ENCODE measurements around the gene DPP6.

DPP6 gene

DNA sequence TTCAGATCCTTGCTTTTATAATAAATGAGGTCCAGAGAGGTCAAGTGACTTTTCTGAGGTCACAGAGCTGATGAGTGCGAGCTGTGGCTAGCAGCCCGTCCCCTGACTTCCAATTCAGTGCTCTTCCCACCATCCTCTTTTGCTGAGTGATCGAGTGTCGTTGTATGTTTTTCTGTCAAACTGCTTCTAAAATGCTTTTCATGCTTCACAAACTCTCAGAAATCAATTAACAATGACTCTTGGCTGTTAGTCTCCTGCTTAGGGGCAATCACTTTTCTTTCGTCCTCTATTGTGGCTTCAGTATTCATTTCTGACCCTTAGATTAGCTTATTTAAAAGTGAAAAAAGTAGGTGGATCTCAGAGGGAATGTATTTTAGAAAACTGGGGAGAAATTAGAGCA is 423.7 kb downstream of the DPP6 start:
- no peaks in the 10 kb centered on the region for H3K36me3 ChIP-seq (ENCODE audit: control insufficient read depth, insufficient read depth, low read length)
- H3K9me3 ChIP-seq (ENCODE audit: control insufficient read depth, low read length): no peaks in the 10 kb centered on the region
- H3K4me3 ChIP-seq (ENCODE audit: low read length): no peak overlapping the region
- H3K4me1 ChIP-seq (ENCODE audit: control insufficient read depth, insufficient read depth, low read length): no peaks in the 10 kb centered on the region
- no peaks in the 10 kb centered on the region for H3K27me3 ChIP-seq (ENCODE audit: control insufficient read depth, insufficient read depth, low read length)
- no peak overlapping the region for H3K9ac ChIP-seq (ENCODE audit: low read length)

- Histone ChIP-seq H3K4me1 (ENCODE audit: control insufficient read depth, insufficient read depth, low read length) (no peaks in the 10 kb centered on the region), H3K27me3 (ENCODE audit: control insufficient read depth, insufficient read depth, low read length) (no peaks in the 10 kb centered on the region), H3K4me3 (ENCODE audit: low read length) (no peak overlapping the region), H3K36me3 (ENCODE audit: control insufficient read depth, insufficient read depth, low read length) (no peaks in the 10 kb centered on the region), H3K9ac (ENCODE audit: low read length) (no peak overlapping the region), H3K9me3 (ENCODE audit: control insufficient read depth, low read length) (no peaks in the 10 kb centered on the region)
Observed at GRCh38 chr7:154480817-154481216, 428.6 kb downstream of the DPP6 start.

- Histone ChIP-seq H3K9ac (ENCODE audit: low read length) (no peak overlapping the region), H3K4me3 (ENCODE audit: low read length) (no peak overlapping the region), H3K9me3 (ENCODE audit: control insufficient read depth, low read length) (no peaks in the 10 kb centered on the region), H3K36me3 (ENCODE audit: control insufficient read depth, insufficient read depth, low read length) (no peaks in the 10 kb centered on the region), H3K4me1 (ENCODE audit: control insufficient read depth, insufficient read depth, low read length) (no peaks in the 10 kb centered on the region), H3K27me3 (ENCODE audit: control insufficient read depth, insufficient read depth, low read length) (no peaks in the 10 kb centered on the region)
Observed at GRCh38 chr7:154482863-154483262, 430.7 kb downstream of the DPP6 start.

DNA sequence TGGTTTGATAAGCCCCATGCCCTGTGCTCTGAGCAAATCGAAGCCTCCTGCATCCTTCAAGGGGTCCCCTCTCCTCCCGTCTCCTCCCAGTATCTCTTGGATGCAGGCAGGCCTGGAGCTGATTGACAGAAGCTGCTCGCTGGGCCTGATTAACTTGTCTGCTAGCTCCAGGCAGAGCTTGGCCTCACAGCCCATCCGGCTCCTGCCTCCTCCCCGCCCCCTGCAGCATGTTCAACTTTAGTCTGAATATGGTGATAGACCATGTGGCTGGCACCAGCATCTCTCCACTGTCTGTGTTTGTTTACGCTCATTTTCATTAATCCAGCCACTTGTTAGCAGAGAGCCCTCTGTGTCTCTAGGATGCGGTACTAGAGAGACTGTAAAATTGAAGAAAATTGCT is 432.2 kb downstream of the DPP6 start:
- H3K9ac ChIP-seq (ENCODE audit: low read length): no peak overlapping the region

GRCh38 chr7:154484943-154485342 is 432.7 kb downstream of the DPP6 start:
- no peaks in the 10 kb centered on the region for H3K27me3 ChIP-seq (ENCODE audit: control insufficient read depth, insufficient read depth, low read length)
- no peaks in the 10 kb centered on the region for H3K9me3 ChIP-seq (ENCODE audit: control insufficient read depth, low read length)
- no peaks in the 10 kb centered on the region for H3K4me1 ChIP-seq (ENCODE audit: control insufficient read depth, insufficient read depth, low read length)
- no peaks in the 10 kb centered on the region for H3K36me3 ChIP-seq (ENCODE audit: control insufficient read depth, insufficient read depth, low read length)
- H3K4me3 ChIP-seq (ENCODE audit: low read length): no peak overlapping the region
- no peak overlapping the region for H3K9ac ChIP-seq (ENCODE audit: low read length)

More for the DNA sequence above, 432.2 kb downstream of the DPP6 start:
- no peak overlapping the region for H3K4me3 ChIP-seq (ENCODE audit: low read length)
- no peaks in the 10 kb centered on the region for H3K4me1 ChIP-seq (ENCODE audit: control insufficient read depth, insufficient read depth, low read length)
- H3K9me3 ChIP-seq (ENCODE audit: control insufficient read depth, low read length): no peaks in the 10 kb centered on the region
- no peaks in the 10 kb centered on the region for H3K27me3 ChIP-seq (ENCODE audit: control insufficient read depth, insufficient read depth, low read length)
- no peaks in the 10 kb centered on the region for H3K36me3 ChIP-seq (ENCODE audit: control insufficient read depth, insufficient read depth, low read length)

GRCh38 chr7:154489897-154490296 is 437.7 kb downstream of the DPP6 start:
- H3K9me3 ChIP-seq (ENCODE audit: control insufficient read depth, low read length): no peaks in the 10 kb centered on the region
- no peaks in the 10 kb centered on the region for H3K27me3 ChIP-seq (ENCODE audit: control insufficient read depth, insufficient read depth, low read length)
- no peaks in the 10 kb centered on the region for H3K4me1 ChIP-seq (ENCODE audit: control insufficient read depth, insufficient read depth, low read length)
- H3K4me3 ChIP-seq (ENCODE audit: low read length): no peak overlapping the region
- H3K36me3 ChIP-seq (ENCODE audit: control insufficient read depth, insufficient read depth, low read length): no peaks in the 10 kb centered on the region
- no peak overlapping the region for H3K9ac ChIP-seq (ENCODE audit: low read length)

- Histone ChIP-seq H3K27me3 (ENCODE audit: control insufficient read depth, insufficient read depth, low read length) (no peaks in the 10 kb centered on the region), H3K4me1 (ENCODE audit: control insufficient read depth, insufficient read depth, low read length) (no peaks in the 10 kb centered on the region), H3K36me3 (ENCODE audit: control insufficient read depth, insufficient read depth, low read length) (no peaks in the 10 kb centered on the region), H3K9me3 (ENCODE audit: control insufficient read depth, low read length) (no peaks in the 10 kb centered on the region), H3K9ac (ENCODE audit: low read length) (no peak overlapping the region), H3K4me3 (ENCODE audit: low read length) (no peak overlapping the region)
Observed at GRCh38 chr7:154493594-154493993, 441.4 kb downstream of the DPP6 start.

DNA sequence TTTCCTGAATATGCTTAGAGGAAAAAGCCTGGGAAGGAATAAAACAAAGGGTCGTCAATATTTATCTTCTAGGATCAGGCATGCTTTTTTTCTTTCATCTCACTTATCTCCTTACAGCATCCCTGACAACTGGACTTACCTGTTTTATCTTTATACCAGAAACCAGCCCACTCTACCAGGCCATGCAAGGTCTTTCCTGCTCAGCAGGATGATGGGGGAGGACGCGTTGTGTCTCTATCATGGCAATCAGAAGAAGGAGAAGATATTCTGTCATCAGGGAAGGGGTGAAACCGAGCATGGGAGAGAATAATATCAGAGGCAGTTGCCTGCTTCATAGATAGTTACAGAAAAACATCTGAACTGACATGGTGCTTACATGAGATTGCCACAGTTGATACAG is 445.6 kb downstream of the DPP6 start:
- Histone ChIP-seq H3K9me3 (ENCODE audit: control insufficient read depth, low read length) (no peaks in the 10 kb centered on the region), H3K4me1 (ENCODE audit: control insufficient read depth, insufficient read depth, low read length) (no peaks in the 10 kb centered on the region), H3K36me3 (ENCODE audit: control insufficient read depth, insufficient read depth, low read length) (no peaks in the 10 kb centered on the region), H3K4me3 (ENCODE audit: low read length) (no peak overlapping the region), H3K9ac (ENCODE audit: low read length) (no peak overlapping the region), H3K27me3 (ENCODE audit: control insufficient read depth, insufficient read depth, low read length) (no peaks in the 10 kb centered on the region)

GRCh38 chr7:154503962-154504550 is 451.9 kb downstream of the DPP6 start:
- H3K4me1 ChIP-seq (ENCODE audit: control insufficient read depth, insufficient read depth, low read length): no peaks in the 10 kb centered on the region
- no peaks in the 10 kb centered on the region for H3K36me3 ChIP-seq (ENCODE audit: control insufficient read depth, insufficient read depth, low read length)
- H3K9me3 ChIP-seq (ENCODE audit: control insufficient read depth, low read length): no peaks in the 10 kb centered on the region
- H3K27me3 ChIP-seq (ENCODE audit: control insufficient read depth, insufficient read depth, low read length): no peaks in the 10 kb centered on the region
- no peak overlapping the region for H3K9ac ChIP-seq (ENCODE audit: low read length)
- no peak overlapping the region for H3K4me3 ChIP-seq (ENCODE audit: low read length)

DNA sequence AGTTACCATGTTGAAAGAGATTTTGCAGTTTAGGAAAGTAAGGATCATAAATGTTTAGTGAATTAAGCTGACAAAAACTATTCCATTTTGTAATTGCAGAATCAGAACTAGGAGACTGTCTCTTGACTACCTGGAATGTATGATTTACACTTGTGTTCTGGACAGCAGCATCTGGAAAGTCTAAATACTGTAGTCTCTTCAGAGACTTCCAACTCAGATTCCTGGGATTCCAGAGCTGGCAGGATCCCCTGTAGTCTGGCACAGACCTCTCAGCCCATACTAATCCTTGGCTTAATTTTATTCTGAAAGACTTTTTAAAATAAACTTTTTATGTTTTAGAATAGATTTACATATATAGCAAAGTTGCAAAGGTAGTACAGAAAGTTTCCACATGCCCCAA is 452.7 kb downstream of the DPP6 start:
- Histone ChIP-seq H3K36me3 (ENCODE audit: control insufficient read depth, insufficient read depth, low read length) (no peaks in the 10 kb centered on the region), H3K27me3 (ENCODE audit: control insufficient read depth, insufficient read depth, low read length) (no peaks in the 10 kb centered on the region), H3K9ac (ENCODE audit: low read length) (no peak overlapping the region), H3K4me3 (ENCODE audit: low read length) (no peak overlapping the region), H3K9me3 (ENCODE audit: control insufficient read depth, low read length) (no peaks in the 10 kb centered on the region), H3K4me1 (ENCODE audit: control insufficient read depth, insufficient read depth, low read length) (no peaks in the 10 kb centered on the region)

DNA sequence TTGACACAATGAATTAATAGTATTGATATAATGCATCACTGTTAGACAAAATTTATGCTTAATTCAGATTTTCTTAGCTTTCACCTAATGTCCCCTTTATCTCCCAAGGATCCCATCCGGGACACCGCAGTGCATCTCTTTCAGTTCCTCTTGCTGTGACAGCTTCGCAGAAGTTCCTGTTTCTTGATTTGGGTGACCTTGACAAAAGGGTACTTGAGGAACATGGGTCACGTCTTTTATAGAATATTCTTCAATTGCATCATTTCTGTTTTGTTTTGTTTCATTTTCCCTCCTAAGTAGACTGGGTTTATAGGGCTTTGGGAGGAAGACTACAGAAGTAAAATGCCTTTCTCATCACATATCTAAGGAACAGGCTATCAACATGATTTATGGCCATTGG is 453.2 kb downstream of the DPP6 start:
- Histone ChIP-seq H3K9me3 (ENCODE audit: control insufficient read depth, low read length) (no peaks in the 10 kb centered on the region), H3K36me3 (ENCODE audit: control insufficient read depth, insufficient read depth, low read length) (no peaks in the 10 kb centered on the region), H3K9ac (ENCODE audit: low read length) (no peak overlapping the region), H3K4me3 (ENCODE audit: low read length) (no peak overlapping the region), H3K4me1 (ENCODE audit: control insufficient read depth, insufficient read depth, low read length) (no peaks in the 10 kb centered on the region), H3K27me3 (ENCODE audit: control insufficient read depth, insufficient read depth, low read length) (no peaks in the 10 kb centered on the region)

DNA sequence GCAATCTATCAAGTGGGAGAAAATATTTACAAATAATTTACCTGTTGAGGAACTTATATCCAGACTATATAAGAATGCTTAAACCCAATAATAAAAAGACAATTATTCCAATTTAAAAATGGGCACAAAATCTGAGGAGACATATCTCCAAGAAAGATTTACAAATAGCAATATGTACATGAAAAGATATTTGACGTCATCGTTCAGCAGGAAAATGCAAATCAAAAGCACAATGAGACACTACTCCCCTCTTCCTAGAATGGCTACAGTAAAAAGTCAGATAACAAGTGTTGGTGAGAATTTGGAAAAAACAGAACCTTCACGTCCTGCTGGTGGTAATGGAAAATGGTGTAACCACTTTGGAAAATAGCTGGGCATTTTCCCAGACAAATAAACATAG is 457.0 kb downstream of the DPP6 start:
- no peaks in the 10 kb centered on the region for H3K4me1 ChIP-seq (ENCODE audit: control insufficient read depth, insufficient read depth, low read length)
- H3K36me3 ChIP-seq (ENCODE audit: control insufficient read depth, insufficient read depth, low read length): no peaks in the 10 kb centered on the region
- no peaks in the 10 kb centered on the region for H3K9me3 ChIP-seq (ENCODE audit: control insufficient read depth, low read length)
- H3K4me3 ChIP-seq (ENCODE audit: low read length): no peak overlapping the region
- H3K27me3 ChIP-seq (ENCODE audit: control insufficient read depth, insufficient read depth, low read length): no peaks in the 10 kb centered on the region
- no peak overlapping the region for H3K9ac ChIP-seq (ENCODE audit: low read length)

Data from mucosa of stomach (tissue), 1 donor.